H1 (cell line): ENCODE measurements around the gene EPHA7.

Experiments
- BCL11A ChIP-seq, 2 experiments: IDR thresholded peaks; one replicate each; pipeline ENCODE4 v1.6.1; 2011; ENCODE audit warnings: low read depth in 2 of 2, low read length in 2 of 2, mild to moderate bottlenecking in 2 of 2
- CREB1 ChIP-seq: IDR thresholded peaks from 2 replicates; pipeline ENCODE4 v1.6.1; 2012; ENCODE audit warnings: inconsistent platforms
- HDAC2 ChIP-seq, 2 experiments: fragments of 300-600 bp in 1 of 2; sonication (generic) in 1 of 2; IDR thresholded peaks; 2 replicates each; pipeline ENCODE4 v1.6.1; 2011 to 2012; ENCODE audit warnings: low read depth in 2 of 2, low read length in 2 of 2, mild to moderate bottlenecking in 2 of 2, moderate library complexity in 2 of 2, borderline replicate concordance in 1 of 2, inconsistent platforms in 1 of 2
- JUND ChIP-seq: IDR thresholded peaks from 2 replicates; pipeline ENCODE4 v1.6.1; 2011; ENCODE audit warnings: mild to moderate bottlenecking, improper control_type of control experiment, low read length
- KDM1A ChIP-seq: fragments of 200-600, 300-600 bp; sonication (generic); IDR thresholded peaks from 2 replicates; pipeline ENCODE4 v1.7.1; 2016; ENCODE audit warnings: mild to moderate bottlenecking, low read length, borderline replicate concordance
- MAFK ChIP-seq: IDR thresholded peaks from 2 replicates; pipeline ENCODE4 v1.6.1; 2012; ENCODE audit warnings: low read depth, mild to moderate bottlenecking, improper control_type of control experiment, low read length
- NANOG ChIP-seq: IDR thresholded peaks from 2 replicates; pipeline ENCODE4 v1.6.1; 2011; ENCODE audit warnings: low read length, low read depth, mild to moderate bottlenecking, inconsistent platforms; ENCODE audit not compliant: insufficient read depth, poor library complexity, severe bottlenecking
- PHF8 ChIP-seq: fragments of 200-600 bp; sonication (generic); conservative IDR thresholded peaks from 2 replicates; pipeline ENCODE4 v1.7.1; 2012; ENCODE audit warnings: low read depth, mild to moderate bottlenecking, inconsistent platforms, low read length, moderate library complexity
- POLR2AphosphoS5 ChIP-seq: IDR thresholded peaks from 2 replicates; pipeline ENCODE4 v1.6.1; 2011; ENCODE audit warnings: low read depth, low read length
- SIN3A ChIP-seq, 2 experiments: IDR thresholded peaks in 1 of 2; conservative IDR thresholded peaks in 1 of 2; 2 replicates each; pipeline ENCODE4 v1.6.1; 2011 to 2012; ENCODE audit warnings: low read length in 2 of 2, improper control_type of control experiment in 1 of 2, low read depth in 1 of 2, mild to moderate bottlenecking in 1 of 2
- SUZ12 ChIP-seq: fragments of 200-600 bp; sonication (generic); IDR thresholded peaks from 2 replicates; pipeline ENCODE4 v1.6.1; 2012; ENCODE audit warnings: mild to moderate bottlenecking, inconsistent platforms, low read length, moderate library complexity, mixed read lengths
- TAF1 ChIP-seq: IDR thresholded peaks from 2 replicates; pipeline ENCODE4 v1.6.1; 2011; ENCODE audit warnings: mild to moderate bottlenecking, low read depth, low read length
- YY1 ChIP-seq: IDR thresholded peaks from 2 replicates; pipeline ENCODE4 v1.6.1; 2011; ENCODE audit warnings: low read depth, mild to moderate bottlenecking, low read length
- TF ChIP-seq, protein P1 (sequence below), 3 experiments: IDR thresholded peaks; 1 replicate in 2 of 3; 2 replicates in 1 of 3; pipeline versions ENCODE4 v1.5.1 to v1.6.1; 2011; ENCODE audit warnings: low read length in 3 of 3, mild to moderate bottlenecking in 3 of 3, inconsistent platforms in 2 of 3, low read depth in 1 of 3, moderate library complexity in 1 of 3; ENCODE audit not compliant: insufficient read depth in 1 of 3; ENCODE audit errors: control extremely low read depth in 1 of 3

DNA sequence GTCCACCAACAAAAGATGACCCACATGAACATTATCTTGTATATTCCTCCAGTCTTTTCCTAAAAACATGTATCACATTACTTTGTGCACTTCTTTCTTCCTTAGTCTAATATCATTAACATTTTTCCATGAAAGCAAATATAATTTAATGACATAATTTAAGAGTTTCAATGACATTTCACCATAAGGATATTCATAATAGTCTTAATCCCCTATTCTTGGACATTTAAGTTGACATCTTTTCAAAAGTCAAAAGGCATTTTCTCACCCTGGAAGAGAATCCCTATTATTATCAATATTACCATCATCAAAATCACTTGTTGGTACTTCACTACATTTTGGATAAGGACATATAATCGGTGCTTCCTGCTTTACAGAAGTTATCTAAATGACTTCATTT is 31.3 kb downstream of the EPHA7 start:
- TF ChIP-seq, protein P1, sequence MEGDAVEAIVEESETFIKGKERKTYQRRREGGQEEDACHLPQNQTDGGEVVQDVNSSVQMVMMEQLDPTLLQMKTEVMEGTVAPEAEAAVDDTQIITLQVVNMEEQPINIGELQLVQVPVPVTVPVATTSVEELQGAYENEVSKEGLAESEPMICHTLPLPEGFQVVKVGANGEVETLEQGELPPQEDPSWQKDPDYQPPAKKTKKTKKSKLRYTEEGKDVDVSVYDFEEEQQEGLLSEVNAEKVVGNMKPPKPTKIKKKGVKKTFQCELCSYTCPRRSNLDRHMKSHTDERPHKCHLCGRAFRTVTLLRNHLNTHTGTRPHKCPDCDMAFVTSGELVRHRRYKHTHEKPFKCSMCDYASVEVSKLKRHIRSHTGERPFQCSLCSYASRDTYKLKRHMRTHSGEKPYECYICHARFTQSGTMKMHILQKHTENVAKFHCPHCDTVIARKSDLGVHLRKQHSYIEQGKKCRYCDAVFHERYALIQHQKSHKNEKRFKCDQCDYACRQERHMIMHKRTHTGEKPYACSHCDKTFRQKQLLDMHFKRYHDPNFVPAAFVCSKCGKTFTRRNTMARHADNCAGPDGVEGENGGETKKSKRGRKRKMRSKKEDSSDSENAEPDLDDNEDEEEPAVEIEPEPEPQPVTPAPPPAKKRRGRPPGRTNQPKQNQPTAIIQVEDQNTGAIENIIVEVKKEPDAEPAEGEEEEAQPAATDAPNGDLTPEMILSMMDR (IDR thresholded peaks at IDR 0.05; ENCODE audit: control extremely low read depth in 1 of 3, insufficient read depth in 1 of 3, low read depth in 1 of 3, low read length in 3 of 3) = no peak
- TF ChIP-seq MAFK = no peak
- no peak for TF ChIP-seq YY1
- TF ChIP-seq CREB1 = no peak
- no peak for TF ChIP-seq SUZ12
- no peak for TF ChIP-seq POLR2AphosphoS5
- TF ChIP-seq TAF1 = no peak
- no peak for TF ChIP-seq JUND
- TF ChIP-seq PHF8 = no peak
- no peak for TF ChIP-seq SIN3A (conservative IDR thresholded peaks at IDR 0.05 in 1 of 2, IDR thresholded peaks at IDR 0.05 in 1 of 2; ENCODE audit: low read depth in 1 of 2, low read length in 2 of 2)
- no peak for TF ChIP-seq BCL11A (IDR thresholded peaks at IDR 0.05; ENCODE audit: low read depth in 2 of 2, low read length in 2 of 2)
- no peak for TF ChIP-seq KDM1A
- no peak for TF ChIP-seq NANOG
- no peak for TF ChIP-seq HDAC2 (IDR thresholded peaks at IDR 0.05; ENCODE audit: borderline replicate concordance in 1 of 2, low read depth in 2 of 2, low read length in 2 of 2)
